Activated naive CD8-positive, alpha-beta T cell treated with anti-CD3 and anti-CD28 coated beads, Interleukin-2, amount 50 U/mL, for 16 hours (primary cell): Measurements from ENCODE around the gene RBM20.
A peak's percentile ranks its signal among the peaks of the same experiment; 100 is the strongest.

Source experiments
- DNase-seq: peaks from one replicate; pipeline ENCODE4 v3.0.0-alpha.2; 2020; ENCODE audit warnings: low read depth, low spot score

The RBM20 gene

GRCh38 chr10:110735620-110736027 lies 91.5 kb downstream of the RBM20 start:
- no peak for DNase-seq

DNA sequence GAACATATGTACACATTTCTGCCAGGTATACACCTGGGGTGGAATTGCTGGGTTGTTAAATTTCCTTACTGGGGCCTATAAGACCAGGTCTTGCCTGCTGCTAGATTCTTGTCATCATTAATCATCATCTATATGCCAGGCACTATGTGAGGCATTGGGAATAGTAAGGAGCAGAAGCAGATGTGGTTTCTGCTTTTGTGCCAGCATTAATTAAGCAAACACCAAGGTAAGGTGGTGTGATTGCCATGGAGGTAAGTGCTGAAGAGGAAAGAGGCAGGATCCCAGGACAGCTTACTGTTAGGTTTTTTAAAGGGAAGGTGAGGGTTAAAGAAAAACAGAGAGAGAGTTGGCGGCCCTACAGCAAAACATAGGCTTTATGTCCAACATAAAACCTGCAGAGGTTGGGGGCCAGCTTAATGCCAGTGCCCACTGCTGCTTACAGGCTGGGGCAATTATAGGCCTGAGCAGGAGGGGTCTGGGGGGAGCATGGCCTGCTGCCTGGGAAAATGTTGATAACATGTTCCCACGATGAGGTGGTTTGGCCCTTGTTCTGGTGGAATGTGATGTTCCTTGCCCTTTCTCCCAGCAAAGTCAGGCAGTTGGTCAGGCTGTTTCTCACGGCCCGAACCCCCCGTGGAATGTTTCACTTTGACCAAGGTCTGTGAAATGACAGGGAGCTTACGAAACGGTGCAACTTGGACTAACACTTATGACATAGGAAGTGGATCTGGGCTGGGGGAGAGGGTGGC lies 93.9 kb downstream of the RBM20 start:
- DNase-seq: no peak

- DNase-seq: no peak
Observed at GRCh38 chr10:110739811-110740271, 95.7 kb downstream of the RBM20 start.

DNA sequence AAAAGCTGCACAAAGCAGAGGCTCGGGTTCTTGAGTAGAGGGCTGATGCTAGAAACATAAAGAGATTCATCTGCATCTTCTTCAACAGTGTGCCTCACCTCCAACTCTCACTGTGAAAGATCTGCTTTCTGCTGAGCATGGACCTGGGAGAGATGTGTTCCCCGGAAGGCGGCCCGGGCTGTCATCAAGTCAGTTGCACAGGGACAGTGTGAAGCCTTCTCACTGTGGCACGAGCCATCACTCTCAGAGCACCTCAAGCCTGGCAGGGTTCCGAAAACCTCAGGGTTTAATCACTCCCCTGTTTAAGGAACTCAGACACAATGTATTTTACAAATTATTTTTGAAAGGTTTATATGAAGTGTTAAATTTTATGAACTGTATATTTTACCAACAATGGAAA lies 98.7 kb downstream of the RBM20 start:
- no peak for DNase-seq

DNA sequence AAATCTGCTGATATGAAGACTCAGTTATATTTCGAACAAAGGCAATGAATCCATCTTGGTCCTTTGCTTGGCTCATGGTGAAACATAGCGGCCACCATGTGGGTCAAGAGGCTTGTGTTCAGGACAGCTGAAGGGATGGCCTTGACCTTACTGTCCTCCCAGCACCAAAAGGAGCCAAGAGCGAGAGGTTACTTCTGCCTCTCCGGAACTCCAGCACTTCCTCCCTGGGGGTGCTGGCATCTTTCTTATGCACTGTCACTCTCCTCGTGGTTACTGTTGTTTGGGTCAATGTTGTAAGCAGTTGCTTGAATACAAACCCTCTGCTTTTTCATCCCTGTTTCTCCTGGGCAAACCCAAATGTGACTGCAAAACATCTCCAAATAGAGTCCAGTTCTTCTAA lies 100.6 kb downstream of the RBM20 start:
- no peak for DNase-seq

DNA sequence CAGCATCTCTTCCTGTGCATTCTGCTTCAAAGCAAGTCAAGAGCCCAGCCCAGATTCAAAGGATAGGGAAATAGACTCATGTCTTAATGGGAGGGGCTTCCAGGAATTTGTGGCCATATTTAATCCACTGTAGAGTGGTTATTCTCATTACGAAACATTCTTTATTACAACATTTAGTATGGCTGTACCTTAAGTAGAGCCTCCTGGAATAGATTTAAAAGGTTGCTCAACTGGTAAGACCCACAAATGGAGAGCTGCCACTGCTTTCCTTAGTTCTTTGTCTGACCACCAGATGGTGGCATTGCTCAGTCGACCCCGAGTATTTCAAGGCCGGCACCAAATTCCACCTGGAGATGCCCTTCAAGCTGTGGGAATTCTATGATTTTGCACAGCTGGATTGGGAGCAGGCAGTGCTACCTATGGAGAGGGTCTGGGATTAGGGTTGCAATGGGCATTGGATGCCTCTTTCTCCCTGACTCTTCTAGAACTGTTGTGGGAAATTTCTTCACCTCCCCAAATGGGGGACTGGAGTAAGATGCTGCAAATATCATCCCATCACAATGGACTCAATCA lies 102.2 kb downstream of the RBM20 start:
- peak; percentile 4 for DNase-seq

GRCh38 chr10:110746969-110747608 lies 103.0 kb downstream of the RBM20 start:
- DNase-seq: no peak

GRCh38 chr10:110747609-110748464 lies 103.7 kb downstream of the RBM20 start:
- no peak for DNase-seq

DNA sequence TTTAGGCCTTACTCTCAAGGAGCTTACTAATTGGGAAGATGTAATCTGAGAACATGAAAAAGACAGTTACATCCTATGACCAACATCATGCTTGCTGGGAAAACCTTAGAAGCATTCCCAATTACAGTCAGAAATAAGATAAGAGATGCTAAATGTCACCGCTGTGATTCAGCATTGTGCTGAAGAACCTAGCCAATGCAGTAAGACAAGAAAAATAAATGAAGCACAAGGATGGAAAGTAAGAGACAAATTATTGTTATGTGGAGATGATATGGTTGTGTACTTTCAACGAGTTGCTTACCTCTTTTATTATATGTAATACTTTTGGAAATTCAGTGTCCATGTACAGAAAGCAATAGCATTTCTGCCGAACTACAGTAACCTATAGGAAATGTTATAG lies 104.8 kb downstream of the RBM20 start:
- no peak for DNase-seq

GRCh38 chr10:110750931-110751330 lies 106.8 kb downstream of the RBM20 start:
- DNase-seq: no peak

GRCh38 chr10:110751850-110752249 lies 107.7 kb downstream of the RBM20 start:
- no peak for DNase-seq

DNA sequence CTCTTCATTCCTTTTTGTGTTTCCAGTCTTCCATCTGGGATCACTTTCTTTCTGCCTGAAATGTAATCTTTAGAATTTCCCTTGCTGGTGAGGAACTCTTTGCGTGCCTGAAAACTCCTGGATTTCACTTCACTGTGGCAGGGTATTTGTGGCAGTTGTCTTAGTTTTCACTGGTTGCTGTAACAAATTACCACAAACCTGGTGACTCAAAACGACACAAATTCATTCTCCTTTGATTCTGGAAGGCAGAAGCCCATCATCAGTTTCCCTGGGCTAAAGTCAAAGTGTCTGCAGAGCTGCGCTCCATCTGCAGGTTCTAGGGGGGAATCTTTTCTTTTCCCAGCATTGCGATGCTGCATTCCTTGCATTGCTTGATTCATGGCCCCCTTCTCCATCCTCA lies 109.3 kb downstream of the RBM20 start:
- no peak for DNase-seq

GRCh38 chr10:110754375-110755105 lies 110.4 kb downstream of the RBM20 start:
- no peak for DNase-seq

DNA sequence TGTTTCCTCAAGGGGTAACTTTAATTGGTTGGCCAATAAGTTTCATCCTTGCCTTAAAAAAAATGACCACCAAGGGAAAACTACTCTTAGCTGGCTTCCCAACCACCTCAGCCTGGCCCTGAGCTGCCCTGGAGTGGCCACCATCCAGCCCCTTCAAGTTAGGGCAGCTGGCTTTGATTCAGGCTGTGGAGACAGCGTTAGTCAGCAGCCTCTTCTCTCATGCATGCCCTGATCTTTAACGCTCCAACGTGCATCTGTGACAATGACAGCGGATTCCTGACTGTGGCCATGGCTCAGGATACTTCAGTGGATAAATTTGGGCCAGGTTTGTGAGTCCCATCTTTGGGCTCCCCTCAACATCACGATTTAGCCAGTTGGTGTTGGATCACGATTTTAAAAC lies 111.6 kb downstream of the RBM20 start:
- no peak for DNase-seq

DNA sequence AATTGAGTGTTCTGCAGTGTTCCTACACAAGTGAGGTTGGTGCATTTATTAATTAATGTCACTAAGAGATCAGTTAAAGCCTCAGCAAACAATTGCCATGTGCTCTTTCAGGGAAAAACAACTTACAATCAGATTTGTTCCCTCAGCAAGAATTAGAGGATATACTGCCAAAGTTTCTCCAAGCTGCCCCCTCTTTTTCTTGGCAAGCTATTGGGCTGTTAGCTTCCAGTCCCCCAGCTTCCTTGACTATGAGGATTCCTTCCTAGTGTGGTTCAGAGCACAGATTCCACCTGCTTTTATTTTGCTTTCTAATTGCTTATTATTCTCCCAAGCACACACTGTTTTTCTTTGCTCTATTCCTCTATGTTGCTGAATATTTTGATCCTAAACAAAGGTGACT lies 112.7 kb downstream of the RBM20 start:
- no peak for DNase-seq

- no peak for DNase-seq
Observed at GRCh38 chr10:110757586-110757985, 113.5 kb downstream of the RBM20 start.

DNA sequence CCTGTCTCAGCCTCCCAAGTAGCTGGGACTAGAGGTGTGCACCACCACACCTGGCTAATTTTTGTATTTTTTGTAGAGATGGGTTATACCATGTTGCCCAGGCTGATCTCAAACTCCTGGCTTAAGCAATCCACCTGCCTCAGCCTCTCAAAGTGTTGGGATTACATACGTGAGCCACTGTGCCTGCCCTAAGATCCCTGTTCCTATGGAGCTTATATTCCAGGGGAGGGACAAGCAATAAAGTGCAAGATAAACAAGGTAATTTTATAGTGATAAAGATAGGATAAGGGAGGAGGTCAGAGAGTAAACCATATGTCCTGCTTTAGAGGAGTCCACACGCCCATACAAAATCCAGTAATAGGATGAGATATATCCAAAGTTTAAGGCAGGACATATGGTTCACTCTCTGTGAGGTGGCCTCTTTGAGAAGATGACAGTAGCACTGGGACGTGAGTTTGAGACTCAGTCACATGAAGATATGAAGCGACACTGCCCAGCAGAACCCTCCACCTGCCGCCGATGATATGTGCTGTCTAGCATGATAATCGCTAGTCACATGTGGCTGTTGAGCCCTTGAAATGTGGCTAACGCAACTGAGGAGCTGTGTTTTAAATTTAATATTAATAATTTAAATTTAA lies 114.1 kb downstream of the RBM20 start:
- DNase-seq: no peak

GRCh38 chr10:110758898-110759297 lies 114.8 kb downstream of the RBM20 start:
- DNase-seq: no peak

- DNase-seq: no peak
Observed at GRCh38 chr10:110759523-110759922, 115.4 kb downstream of the RBM20 start.

GRCh38 chr10:110762109-110762848 lies 118.1 kb downstream of the RBM20 start:
- DNase-seq: no peak
